Measurements from ENCODE around the gene AGER.

DNA sequence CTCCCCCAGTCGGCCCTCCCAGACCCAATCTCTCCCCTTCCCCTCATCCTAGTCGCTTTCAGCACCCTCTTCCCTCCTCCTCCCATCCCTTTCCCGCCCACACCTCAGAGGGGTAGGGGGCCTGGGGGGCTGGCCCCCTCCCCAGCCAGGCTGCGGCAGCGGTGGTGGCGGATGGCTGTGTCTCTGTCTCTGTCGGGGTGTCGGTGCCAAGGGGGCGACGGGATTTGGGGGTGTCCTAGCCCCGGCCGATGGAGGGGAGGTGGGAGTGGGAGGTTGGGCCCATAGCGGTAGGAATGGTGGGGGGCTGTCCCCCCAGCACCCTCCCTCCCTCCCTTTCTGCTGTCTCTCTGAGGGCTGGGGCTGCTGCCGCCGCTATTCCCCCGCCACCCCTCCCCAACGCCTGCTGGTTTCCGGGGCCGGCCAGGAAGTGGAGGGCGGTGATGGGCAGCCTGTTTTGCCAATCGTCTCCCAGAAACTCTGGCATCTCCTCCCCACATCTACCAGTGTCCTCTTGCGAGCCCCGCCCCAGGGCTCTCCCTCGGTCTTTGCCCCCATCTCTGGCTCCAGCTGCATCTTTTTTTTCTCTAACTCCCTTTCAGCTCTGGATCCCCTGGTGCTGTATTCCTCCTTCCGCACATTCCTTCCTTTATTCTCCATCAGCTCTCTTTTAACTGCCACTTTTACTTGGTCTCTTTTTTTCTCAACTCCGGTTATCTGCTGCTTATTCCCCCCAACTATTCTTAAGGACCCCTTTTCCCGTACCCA lies 8.2 kb downstream of the AGER start, which contains the start of gene AGPAT1:
- TF ChIP-seq, protein P1, sequence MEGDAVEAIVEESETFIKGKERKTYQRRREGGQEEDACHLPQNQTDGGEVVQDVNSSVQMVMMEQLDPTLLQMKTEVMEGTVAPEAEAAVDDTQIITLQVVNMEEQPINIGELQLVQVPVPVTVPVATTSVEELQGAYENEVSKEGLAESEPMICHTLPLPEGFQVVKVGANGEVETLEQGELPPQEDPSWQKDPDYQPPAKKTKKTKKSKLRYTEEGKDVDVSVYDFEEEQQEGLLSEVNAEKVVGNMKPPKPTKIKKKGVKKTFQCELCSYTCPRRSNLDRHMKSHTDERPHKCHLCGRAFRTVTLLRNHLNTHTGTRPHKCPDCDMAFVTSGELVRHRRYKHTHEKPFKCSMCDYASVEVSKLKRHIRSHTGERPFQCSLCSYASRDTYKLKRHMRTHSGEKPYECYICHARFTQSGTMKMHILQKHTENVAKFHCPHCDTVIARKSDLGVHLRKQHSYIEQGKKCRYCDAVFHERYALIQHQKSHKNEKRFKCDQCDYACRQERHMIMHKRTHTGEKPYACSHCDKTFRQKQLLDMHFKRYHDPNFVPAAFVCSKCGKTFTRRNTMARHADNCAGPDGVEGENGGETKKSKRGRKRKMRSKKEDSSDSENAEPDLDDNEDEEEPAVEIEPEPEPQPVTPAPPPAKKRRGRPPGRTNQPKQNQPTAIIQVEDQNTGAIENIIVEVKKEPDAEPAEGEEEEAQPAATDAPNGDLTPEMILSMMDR (IDR thresholded peaks at IDR 0.05; ENCODE audit: poor library complexity, severe bottlenecking), result no peak
- TF ChIP-seq POLR2AphosphoS5 (IDR thresholded peaks at IDR 0.05) (peak; percentile 89), EZH2 (IDR thresholded peaks at IDR 0.05; ENCODE audit: borderline replicate concordance, insufficient read depth, low read length, poor library complexity, severe bottlenecking) (no peak), RAD21 (conservative IDR thresholded peaks at IDR 0.05) (no peak)
- TF ChIP-seq, protein P2, sequence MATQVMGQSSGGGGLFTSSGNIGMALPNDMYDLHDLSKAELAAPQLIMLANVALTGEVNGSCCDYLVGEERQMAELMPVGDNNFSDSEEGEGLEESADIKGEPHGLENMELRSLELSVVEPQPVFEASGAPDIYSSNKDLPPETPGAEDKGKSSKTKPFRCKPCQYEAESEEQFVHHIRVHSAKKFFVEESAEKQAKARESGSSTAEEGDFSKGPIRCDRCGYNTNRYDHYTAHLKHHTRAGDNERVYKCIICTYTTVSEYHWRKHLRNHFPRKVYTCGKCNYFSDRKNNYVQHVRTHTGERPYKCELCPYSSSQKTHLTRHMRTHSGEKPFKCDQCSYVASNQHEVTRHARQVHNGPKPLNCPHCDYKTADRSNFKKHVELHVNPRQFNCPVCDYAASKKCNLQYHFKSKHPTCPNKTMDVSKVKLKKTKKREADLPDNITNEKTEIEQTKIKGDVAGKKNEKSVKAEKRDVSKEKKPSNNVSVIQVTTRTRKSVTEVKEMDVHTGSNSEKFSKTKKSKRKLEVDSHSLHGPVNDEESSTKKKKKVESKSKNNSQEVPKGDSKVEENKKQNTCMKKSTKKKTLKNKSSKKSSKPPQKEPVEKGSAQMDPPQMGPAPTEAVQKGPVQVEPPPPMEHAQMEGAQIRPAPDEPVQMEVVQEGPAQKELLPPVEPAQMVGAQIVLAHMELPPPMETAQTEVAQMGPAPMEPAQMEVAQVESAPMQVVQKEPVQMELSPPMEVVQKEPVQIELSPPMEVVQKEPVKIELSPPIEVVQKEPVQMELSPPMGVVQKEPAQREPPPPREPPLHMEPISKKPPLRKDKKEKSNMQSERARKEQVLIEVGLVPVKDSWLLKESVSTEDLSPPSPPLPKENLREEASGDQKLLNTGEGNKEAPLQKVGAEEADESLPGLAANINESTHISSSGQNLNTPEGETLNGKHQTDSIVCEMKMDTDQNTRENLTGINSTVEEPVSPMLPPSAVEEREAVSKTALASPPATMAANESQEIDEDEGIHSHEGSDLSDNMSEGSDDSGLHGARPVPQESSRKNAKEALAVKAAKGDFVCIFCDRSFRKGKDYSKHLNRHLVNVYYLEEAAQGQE (IDR thresholded peaks at IDR 0.05; ENCODE audit: borderline replicate concordance), result no peak

Data from neural cell (in vitro differentiated cells).